22Rv1 (cell line): ENCODE results near the gene SPATA31D3.
"Not testable (repeated sequence)": the region's sequence is repeated elsewhere in the genome, so short reads cannot be mapped to it uniquely, and the experiment has no call there.

Source experiments
- H3K27ac ChIP-seq: fragments of 450-650 bp; 2 replicates; pipeline ENCODE4 v1.5.1; 2017
- CTCF ChIP-seq: fragments of 450-650 bp; IDR thresholded peaks from 2 replicates; pipeline ENCODE4 v1.5.1; 2017; ENCODE audit warnings: mild to moderate bottlenecking
- ZFX ChIP-seq: fragments of 450-650 bp; IDR thresholded peaks from 2 replicates; pipeline ENCODE4 v1.6.1; 2017; ENCODE audit warnings: antibody characterized with exemption, borderline replicate concordance

The SPATA31D3 gene

GRCh38 chr9:81912135-81912534 lies 31.2 kb upstream of the SPATA31D3 start:
- TF ChIP-seq CTCF (no peak), ZFX (no peak)
- H3K27ac ChIP-seq: no peak overlapping the region

GRCh38 chr9:81915801-81916505 lies 27.3 kb upstream of the SPATA31D3 start:
- no peak overlapping the region for H3K27ac ChIP-seq
- TF ChIP-seq ZFX (no peak), CTCF (no peak)

- not testable (repeated sequence) for H3K27ac ChIP-seq
Observed at GRCh38 chr9:81918507-81918906, 24.8 kb upstream of the SPATA31D3 start.

GRCh38 chr9:81928305-81928704 lies 15.0 kb upstream of the SPATA31D3 start, which contains the start of gene SPATA31D4:
SPATA31D4 (plus strand) TSS chr9:81928428; CDS start chr9:81928514, 86 bp downstream.
- H3K27ac ChIP-seq: not testable (repeated sequence)

GRCh38 chr9:81930147-81930546 lies 13.2 kb upstream of the SPATA31D3 start:
- H3K27ac ChIP-seq: not testable (repeated sequence)

GRCh38 chr9:81933547-81933946 lies 9.8 kb upstream of the SPATA31D3 start:
- not testable (repeated sequence) for H3K27ac ChIP-seq

- not testable (repeated sequence) for H3K27ac ChIP-seq
Observed at GRCh38 chr9:81948650-81949049, 5.3 kb downstream of the SPATA31D3 start.

GRCh38 chr9:81953096-81953495 lies 9.8 kb downstream of the SPATA31D3 start:
- H3K27ac ChIP-seq: no peak overlapping the region
- TF ChIP-seq ZFX: no peak
- no peak for TF ChIP-seq CTCF

GRCh38 chr9:81955625-81956024 lies 12.3 kb downstream of the SPATA31D3 start:
- TF ChIP-seq CTCF (no peak), ZFX (no peak)
- H3K27ac ChIP-seq: no peak overlapping the region

- TF ChIP-seq CTCF (no peak), ZFX (no peak)
- H3K27ac ChIP-seq: no peak overlapping the region
Observed at GRCh38 chr9:81964218-81965171, 21.2 kb downstream of the SPATA31D3 start.
